Fibroblast of skin of scalp (primary cell): Measurements from ENCODE around the gene ILF2.
A peak's percentile ranks its signal among the peaks of the same experiment; 100 is the strongest.

Source experiments
- DNase-seq: peaks from one replicate; pipeline ENCODE4 v3.0.0-alpha.2; 2013

The ILF2 gene

DNA sequence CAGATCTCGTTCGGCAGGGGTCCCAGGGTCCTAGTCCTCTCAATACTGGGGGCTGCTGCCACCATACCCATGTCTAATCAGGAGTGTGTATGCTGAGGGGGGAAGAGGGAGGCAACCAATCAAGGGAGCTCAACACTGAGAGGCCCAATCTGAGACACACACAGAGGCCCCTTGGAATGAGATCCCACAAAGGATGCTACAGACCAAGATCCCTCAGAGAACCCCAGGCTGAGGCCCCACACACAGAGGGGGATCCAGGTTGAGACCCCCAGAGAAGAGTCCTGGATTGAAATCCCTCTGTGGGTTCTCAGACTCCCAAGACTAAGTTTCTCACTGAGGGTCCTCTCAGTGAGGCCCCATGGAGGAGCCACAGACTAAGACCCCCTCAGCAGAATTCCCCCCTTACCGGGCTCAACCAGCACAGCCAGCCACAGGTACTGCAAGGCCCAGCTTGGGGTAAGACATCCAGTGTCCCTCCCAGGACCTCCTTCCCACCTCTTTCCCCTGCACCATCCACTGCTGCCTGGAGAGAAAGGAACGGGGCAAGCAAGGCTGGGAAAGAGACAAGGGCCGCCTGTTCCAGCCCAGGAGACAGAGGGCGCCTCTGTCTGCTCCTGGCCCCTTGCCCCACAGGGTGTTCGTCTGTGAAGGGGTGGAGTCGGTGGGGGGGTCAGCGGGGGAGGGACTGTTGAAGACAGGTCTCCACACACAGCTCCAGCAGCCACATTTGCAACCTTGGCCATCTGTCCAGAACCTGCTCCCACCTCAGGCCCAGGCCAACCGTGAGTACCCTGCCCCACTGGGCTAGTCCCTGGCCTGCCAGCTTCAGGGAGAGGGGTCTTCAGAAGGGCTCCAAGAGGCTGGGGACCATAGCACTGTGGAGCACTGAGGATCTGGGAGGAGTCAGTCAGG lies 42.8 kb downstream of the ILF2 start, which contains the start of gene S100A1:
TSS of gene S100A1 (plus strand) at position 720 of the 912 bp plus-strand sequence. CDS start 2,088 bp downstream, outside the sequence.
- DNase-seq = no peak

GRCh38 chr1:153626904-153627714 lies 43.7 kb downstream of the ILF2 start, which contains the start of gene S100A13:
Gene S100A13, minus strand, starts transcription at chr1:153627505. Its CDS starts 1,033 bp downstream, at chr1:153626472.
- peak; percentile 96 for DNase-seq

- no peak for DNase-seq
These were observed 44.3 kb downstream of the ILF2 start for GRCh38 chr1:153626477-153626903.

GRCh38 chr1:153624965-153625611 lies 45.7 kb downstream of the ILF2 start:
- no peak for DNase-seq

- DNase-seq = no peak
These were observed 47.7 kb downstream of the ILF2 start for GRCh38 chr1:153623101-153623500.

GRCh38 chr1:153619171-153619570 lies 51.6 kb downstream of the ILF2 start:
- DNase-seq = no peak

- peak; percentile 70 for DNase-seq
These were observed 53.1 kb downstream of the ILF2 start for GRCh38 chr1:153617663-153618062.

DNA sequence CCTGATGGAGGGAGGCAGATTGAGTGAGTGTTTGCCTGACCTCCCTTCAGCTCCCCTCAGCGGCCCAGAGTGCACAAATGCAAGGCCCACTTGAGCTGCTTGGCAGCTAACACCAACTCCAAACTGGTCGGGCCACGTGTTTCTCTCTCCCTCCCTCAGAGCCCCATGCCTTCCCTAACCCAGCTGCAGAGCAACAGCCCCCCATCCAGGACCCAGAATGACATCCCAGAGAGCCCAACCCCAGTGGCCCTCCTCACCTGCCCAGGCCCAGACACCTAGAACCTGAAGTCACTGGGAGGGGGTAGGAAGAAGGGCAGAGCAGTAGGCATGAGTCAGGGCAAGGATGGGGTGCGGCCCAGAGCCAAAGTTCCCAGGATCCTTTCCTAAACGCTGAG lies 53.9 kb downstream of the ILF2 start:
- DNase-seq = no peak

- no peak for DNase-seq
These were observed 54.5 kb downstream of the ILF2 start, which contains the start of gene S100A14 for GRCh38 chr1:153616144-153616916. Gene S100A14, minus strand, starts transcription at chr1:153616325. Its CDS starts 467 bp downstream, at chr1:153615858.

DNA sequence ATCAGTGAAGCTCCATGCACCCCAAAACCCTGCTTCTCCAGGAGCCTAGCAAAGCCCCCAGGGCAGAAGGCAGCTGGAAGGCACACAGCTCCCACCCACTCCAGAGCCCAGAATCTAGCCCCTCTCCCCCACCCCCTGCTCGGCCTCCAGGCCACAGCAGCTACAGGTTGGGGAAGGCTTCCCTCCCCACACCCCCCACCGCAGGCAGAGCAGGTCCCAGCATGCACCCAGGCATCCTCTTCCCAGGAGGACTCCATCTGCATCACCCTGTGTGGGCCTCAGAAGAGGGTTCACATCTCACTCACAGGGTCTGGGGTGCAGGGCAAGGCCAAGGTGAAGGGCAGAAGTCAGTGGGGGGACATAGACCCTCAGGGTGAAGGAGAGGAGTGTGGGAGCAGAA lies 55.4 kb downstream of the ILF2 start:
- DNase-seq = no peak

- no peak for DNase-seq
These were observed 55.9 kb downstream of the ILF2 start for GRCh38 chr1:153614906-153615305.

- DNase-seq = peak; percentile 25
These were observed 56.4 kb downstream of the ILF2 start for GRCh38 chr1:153614189-153614900.

DNA sequence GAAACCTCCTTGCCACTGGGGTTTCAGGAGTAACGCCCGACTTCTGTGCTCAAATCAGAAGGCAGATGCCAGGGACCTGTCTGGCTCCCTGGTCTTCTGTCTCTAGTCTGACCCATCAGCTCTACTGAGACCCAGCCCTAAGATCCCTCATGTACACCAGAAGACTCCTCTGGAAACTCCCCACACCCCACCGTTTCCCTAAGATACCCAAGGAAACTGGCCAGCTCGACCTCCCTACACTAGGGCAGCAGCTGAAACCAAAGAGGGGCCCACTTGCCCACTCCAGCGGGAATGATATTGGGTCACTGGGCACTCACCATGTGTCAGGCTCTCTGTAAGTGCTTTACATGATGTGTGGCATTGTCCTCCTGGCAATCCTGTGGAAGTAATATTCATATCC lies 57.4 kb downstream of the ILF2 start:
- DNase-seq = no peak

DNA sequence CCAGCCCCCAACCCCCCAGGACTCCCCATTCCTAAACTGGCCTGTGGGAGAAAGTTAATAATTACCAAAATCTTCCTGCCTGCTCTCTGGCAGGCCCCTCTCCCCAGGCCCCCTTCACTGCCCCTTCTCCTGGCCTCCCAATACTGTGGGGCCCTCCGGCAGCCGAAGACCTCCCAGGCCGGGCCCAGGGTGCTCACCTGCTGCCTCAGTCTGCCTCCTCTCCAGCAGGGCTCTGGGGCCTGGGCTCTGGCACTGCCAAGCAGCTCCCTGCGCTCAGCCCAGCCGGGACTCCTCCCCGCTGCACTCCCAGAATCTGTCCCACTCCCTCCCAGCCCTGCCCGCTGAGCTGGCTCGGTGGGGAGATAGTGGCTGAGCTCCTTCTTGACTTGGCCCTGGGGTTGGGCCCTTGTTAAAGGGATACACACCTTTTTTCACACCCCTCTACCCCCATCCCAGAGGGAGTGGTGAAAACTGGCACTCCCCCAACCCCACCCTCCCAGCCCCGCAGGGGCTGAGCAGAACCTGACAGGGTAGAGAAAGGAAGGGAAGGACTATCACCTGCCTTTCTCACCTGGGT lies 58.0 kb downstream of the ILF2 start, which contains the start of gene S100A16:
TSS of gene S100A16 (minus strand) at position 383 of the 577 bp plus-strand sequence. CDS start 4,986 bp downstream, outside the sequence.
- DNase-seq = peak; percentile 79

DNA sequence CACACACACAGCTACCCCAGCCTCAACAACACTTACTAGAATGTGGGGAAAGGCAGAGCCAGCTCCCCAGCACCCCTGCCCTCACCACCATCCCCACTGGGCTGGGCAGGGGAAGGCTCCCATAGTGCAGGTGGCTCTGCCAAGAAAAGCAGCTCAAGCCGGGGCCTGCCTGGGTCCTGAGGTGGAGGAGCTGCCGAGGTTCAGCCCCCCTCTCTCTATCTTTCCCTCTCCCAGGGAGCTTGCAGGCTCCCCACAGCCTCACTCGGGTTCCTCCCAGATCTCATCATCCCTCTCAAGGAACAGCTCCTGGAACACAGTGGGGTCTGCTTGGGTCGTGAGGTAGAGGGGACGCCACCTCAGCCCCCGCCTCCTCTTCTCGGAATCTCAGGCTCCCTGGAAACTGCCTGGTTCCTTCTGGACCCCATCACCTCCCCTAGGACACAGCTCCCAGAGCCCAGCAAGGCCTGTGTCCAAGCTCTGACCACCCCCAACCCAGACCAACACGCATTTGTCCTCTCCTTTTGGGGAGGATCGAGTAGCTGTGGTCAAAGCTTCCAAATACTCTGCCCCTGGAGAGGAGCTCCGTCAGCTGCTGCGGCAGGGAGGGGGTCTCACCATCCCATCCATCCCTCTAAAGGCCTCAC lies 58.6 kb downstream of the ILF2 start:
- DNase-seq = no peak
